Muscle of back (tissue), 11 donors: ENCODE data around the gene PDIA5. TPM values are rescaled to one million over a fixed set of nuclear protein-coding genes. Genes with fewer than 3 reads are reported as not detected.

Source experiments
- DNase-seq, 3 donors: peaks; one replicate each; pipeline versions ENCODE4 v3.0.0 to v3.0.0-alpha.2; 2013
- polyA plus RNA-seq, 10 donors: library from polyadenylated mRNA; unstranded; fragments of 120-200 nt; gene quantifications; one replicate each; pipeline ENCODE4 v1.2.1, GENCODE V29; 2013; ENCODE audit not compliant: insufficient read length in 10 of 10

PDIA5 gene
- polyA plus RNA-seq, 10 donors: 18.4 to 29.2 (median 25.1) TPM

DNA sequence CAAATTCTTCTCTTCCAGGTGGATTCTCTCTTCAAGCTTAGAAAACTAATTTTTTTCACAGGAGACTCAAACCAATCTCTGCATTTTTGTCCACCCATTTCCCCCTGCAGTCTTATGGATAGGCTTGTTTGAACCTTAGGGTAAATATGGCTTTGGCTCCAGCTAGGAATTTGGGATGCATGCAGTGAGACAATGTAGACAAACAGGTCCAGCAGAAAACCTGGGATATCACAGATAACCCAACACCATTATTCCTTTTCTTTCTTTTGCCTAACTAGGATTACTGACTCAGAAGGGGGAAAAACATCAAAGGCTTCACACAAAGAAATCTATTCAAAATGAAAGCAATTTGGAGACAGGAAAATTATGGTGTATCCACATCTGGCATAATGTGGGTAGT, 28.1 kb upstream of the PDIA5 start:
- no peak for DNase-seq

GRCh38 chr3:123039178-123039577, 27.6 kb upstream of the PDIA5 start:
- DNase-seq: no peak

- DNase-seq: no peak
Measured at GRCh38 chr3:123042413-123042812, 24.4 kb upstream of the PDIA5 start.

DNA sequence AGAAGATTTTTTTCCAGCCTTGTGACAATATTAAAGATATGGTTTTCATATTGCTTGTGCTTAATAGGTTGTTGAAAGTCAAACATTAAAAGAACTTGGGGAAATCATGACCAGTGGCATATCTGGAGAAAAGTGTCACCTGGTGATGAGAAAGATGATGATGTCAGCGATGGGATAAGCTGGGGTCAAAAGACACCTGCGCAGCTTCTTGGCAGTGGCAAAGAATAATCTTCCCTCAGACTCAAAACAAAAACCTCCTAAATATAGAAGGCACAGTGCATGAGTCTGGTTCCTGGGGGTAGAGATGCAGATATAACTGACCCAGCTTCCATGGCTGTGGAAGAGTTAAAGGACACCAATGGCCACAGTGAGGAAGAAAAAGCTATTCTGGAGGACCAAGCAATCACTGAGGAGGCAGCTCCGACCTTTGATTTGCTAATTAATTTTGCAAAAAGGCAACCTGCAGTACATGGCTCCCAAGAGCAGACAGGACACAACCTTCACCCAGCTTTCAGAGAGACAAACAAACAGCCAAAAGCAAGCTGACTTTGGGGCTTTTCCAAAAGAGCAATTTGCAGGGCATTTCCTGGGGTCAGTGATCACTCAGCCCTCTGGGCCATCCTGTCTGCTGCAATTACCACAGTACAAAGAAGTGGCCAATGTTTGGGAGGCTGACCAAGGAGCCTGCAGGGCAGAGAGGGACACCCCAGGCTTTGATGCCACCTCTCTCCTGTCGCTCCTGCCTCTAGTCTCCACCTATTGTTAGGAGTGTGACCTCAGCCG, 21.7 kb upstream of the PDIA5 start:
- no peak for DNase-seq

DNA sequence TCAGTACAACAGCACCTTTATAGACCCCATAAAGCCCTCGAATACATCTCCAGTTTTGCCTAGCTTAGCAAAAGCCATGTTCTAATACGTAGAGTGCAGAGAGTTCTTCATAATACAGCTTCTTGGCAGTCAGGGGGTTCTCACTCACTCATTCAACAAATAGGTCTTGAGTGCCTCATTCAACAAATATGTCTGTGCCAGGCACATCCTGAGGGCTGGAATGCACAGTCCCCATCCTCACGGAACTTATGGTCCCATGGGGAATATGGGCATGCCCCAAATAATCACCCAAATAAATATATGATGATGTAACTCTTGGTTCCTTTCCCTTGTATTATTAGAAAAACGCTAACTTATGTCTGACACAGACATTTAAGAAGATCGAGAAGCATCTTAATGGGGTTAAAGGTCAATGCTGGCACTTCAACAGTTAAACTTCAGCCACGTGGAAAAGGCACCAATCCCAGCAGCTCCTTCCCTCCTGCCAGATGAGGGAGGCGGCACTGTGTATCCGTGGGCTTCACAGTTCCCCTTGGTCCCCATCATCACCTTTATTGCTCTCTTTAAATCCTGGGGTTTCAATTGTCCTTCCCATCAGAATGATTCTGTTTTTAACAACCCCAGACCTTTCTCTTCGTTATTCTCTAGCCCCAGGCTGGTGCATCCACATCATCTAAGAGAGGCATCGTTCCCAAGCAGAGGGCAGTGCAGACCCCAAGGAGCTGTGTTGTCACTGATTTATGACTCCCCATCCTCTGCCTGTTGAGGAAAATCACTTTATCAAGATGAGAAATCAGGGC, 20.4 kb upstream of the PDIA5 start:
- no peak for DNase-seq

DNA sequence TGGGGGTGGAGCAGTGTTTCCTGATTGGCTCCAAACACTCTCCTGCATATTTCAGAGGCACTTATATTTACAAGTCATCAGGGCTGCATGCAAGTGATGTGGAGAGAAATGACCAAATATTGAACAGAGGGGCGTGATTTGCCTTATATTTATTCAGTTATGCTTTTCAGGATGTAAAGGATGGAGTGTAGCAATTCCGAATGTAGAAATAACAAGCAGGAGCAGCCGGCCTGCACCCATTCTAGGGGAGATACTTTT, 19.8 kb upstream of the PDIA5 start:
- no peak for DNase-seq

GRCh38 chr3:123048480-123049237, 18.2 kb upstream of the PDIA5 start:
- DNase-seq: no peak

- no peak for DNase-seq
Measured at GRCh38 chr3:123050666-123051065, 16.2 kb upstream of the PDIA5 start.

GRCh38 chr3:123053107-123053506, 13.7 kb upstream of the PDIA5 start:
- DNase-seq: no peak

- DNase-seq: no peak
Measured at GRCh38 chr3:123054109-123054778, 12.6 kb upstream of the PDIA5 start.

DNA sequence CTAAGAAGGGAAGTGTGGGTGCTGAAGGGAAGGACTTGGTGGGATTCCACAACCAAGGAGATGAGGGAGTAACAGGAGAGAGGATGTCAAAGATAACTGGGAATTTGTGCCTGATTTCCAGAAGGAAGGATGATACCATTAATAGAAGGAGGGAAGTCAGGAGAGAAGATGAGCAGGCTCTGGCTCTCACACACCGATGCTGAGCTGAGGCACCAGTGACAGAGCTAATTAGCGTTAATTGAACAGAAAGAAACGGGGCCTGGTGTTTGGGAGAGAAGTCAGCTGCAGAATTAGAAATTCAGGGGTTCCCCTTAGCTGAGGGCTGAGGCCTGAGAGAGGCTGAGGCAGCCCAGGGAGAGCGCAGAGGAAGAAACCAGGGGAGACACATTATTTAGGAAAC, 11.9 kb upstream of the PDIA5 start:
- no peak for DNase-seq

- DNase-seq: no peak
Measured at GRCh38 chr3:123055352-123055751, 11.5 kb upstream of the PDIA5 start.

- DNase-seq: no peak
Measured at GRCh38 chr3:123058505-123058904, 8.3 kb upstream of the PDIA5 start.

DNA sequence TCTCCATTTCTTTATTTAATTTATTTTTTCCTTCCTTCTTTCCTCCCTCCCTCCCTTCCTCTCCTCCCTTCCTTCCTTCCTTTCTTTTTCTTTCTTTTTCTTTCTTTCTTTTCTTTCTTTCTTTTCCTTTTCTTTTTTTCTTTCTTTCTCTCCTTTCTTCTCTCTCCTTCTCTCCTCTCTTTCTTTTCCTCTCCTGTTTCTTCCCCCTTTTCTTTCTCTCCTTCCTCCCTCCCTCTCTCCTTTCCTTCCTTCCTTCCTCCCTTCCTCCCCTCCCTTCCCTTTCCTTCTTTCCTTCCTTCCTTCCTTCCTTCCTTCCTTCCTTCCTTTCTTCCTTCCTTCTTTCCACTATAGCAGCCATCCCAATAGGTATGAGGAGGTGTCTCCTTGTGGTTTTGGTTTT, 6.8 kb upstream of the PDIA5 start:
- DNase-seq: no peak

GRCh38 chr3:123061856-123062255, 5.0 kb upstream of the PDIA5 start:
- DNase-seq: no peak

DNA sequence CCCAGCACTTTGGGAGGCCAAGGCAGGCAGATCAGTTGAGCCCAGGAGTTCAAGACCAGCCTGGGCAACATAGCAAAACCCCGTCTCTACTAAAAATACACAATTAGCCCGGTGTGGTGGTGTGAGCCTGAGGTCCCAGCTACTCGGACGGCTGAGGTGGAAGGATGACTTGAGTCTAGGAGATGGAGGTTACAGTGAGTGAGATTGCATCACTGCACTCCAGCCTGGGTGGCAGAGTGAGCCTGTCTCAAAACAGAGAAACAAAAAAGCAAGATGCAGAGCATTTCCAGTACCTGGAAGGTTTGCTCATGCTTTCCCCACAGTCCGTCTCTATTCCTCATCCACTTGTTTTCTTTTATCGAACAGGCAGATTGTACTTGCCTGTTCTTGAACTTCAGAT, 3.8 kb upstream of the PDIA5 start:
- no peak for DNase-seq

- no peak for DNase-seq
Measured at GRCh38 chr3:123064506-123064905, 2.3 kb upstream of the PDIA5 start.

DNA sequence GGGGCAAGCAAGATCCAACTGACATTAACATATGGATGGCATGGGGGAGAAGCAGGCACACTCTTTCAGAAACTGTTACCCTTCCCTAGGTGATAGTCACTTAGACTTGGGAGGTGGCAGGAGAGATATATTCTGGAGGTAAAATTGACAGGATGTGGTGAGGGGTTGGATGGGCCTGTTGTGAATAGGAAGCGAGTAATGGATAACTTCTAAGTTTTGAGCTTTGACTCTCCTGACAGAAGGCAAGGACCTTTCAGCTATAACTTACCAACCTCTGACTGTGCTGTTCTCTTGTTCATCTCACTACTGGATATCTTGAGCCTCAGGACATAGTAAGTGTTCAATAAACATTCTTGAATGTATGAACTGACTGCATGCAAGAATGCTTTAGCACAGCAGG, 1.9 kb upstream of the PDIA5 start:
- no peak for DNase-seq

DNA sequence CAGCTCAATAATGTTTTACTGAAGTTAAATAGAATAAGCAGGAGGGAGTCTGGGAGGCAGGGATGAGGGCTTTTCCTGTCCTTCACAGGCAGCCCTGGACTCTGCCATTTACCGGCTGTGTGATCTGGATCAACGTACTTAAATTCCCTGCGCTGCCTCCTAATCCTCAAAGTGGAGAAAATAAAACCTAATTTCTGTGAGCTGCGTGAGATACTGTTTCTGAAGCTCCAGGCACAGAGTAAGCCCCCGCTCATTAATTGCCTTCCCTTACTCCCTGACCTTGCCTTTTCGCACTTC, 278 bp upstream of the PDIA5 start:
- no peak for DNase-seq

GRCh38 chr3:123067689-123068600, 1.1 kb downstream of the PDIA5 start:
- no peak for DNase-seq

- DNase-seq: no peak
Measured at GRCh38 chr3:123068601-123069381, 2.0 kb downstream of the PDIA5 start.
